Neural cell (in vitro differentiated cells): ENCODE results near the gene MDN1.
"Not testable (repeated sequence)": the region's sequence is repeated elsewhere in the genome, so short reads cannot be mapped to it uniquely, and the experiment has no call there.

Experiments
- EZH2 ChIP-seq: fragments of 200-600, 300-800 bp; shearing (Covaris generic), sonication (generic); IDR thresholded peaks from 2 replicates; pipeline ENCODE4 v1.6.1; 2014; ENCODE audit warnings: antibody characterized with exemption, low read length, borderline replicate concordance, mild to moderate bottlenecking; ENCODE audit not compliant: insufficient read depth, poor library complexity, severe bottlenecking
- POLR2AphosphoS5 ChIP-seq: IDR thresholded peaks from 2 replicates; pipeline ENCODE4 v1.6.1; 2012
- RAD21 ChIP-seq: fragments of 450-650 bp; conservative IDR thresholded peaks from 2 replicates; pipeline ENCODE4 v1.6.1; 2014; ENCODE audit warnings: antibody characterized with exemption, mild to moderate bottlenecking, moderate library complexity
- TF ChIP-seq, protein P1 (sequence below): fragments of 450-650 bp; IDR thresholded peaks from 2 replicates; pipeline ENCODE4 v1.5.1; 2014; ENCODE audit warnings: antibody characterized with exemption, mild to moderate bottlenecking, moderate library complexity; ENCODE audit not compliant: poor library complexity, severe bottlenecking

DNA sequence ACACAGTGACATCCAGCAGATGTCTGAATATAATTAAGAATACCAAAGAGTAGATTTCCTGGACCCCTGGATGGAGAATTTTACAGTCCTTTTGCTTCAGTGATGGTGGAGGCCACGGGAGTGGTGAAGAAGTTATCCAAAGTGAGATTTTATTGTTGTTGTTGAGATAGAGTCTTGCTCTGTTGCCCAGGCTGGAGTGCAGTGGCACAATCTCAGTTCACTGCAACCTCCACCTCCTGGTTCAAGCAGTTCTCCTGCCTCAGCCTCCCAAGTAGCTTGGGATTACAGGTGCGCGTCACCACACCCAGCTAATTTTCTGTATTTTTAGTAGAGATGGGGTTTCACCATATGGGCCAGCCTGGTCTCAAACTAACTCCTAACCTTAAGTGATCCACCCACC, 178.0 kb downstream of the MDN1 start:
- TF ChIP-seq, protein P1, sequence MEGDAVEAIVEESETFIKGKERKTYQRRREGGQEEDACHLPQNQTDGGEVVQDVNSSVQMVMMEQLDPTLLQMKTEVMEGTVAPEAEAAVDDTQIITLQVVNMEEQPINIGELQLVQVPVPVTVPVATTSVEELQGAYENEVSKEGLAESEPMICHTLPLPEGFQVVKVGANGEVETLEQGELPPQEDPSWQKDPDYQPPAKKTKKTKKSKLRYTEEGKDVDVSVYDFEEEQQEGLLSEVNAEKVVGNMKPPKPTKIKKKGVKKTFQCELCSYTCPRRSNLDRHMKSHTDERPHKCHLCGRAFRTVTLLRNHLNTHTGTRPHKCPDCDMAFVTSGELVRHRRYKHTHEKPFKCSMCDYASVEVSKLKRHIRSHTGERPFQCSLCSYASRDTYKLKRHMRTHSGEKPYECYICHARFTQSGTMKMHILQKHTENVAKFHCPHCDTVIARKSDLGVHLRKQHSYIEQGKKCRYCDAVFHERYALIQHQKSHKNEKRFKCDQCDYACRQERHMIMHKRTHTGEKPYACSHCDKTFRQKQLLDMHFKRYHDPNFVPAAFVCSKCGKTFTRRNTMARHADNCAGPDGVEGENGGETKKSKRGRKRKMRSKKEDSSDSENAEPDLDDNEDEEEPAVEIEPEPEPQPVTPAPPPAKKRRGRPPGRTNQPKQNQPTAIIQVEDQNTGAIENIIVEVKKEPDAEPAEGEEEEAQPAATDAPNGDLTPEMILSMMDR: not testable (repeated sequence)
- TF ChIP-seq POLR2AphosphoS5, EZH2, RAD21: not testable (repeated sequence)
